ENCODE measurements around the gene CAMTA1.

DNA sequence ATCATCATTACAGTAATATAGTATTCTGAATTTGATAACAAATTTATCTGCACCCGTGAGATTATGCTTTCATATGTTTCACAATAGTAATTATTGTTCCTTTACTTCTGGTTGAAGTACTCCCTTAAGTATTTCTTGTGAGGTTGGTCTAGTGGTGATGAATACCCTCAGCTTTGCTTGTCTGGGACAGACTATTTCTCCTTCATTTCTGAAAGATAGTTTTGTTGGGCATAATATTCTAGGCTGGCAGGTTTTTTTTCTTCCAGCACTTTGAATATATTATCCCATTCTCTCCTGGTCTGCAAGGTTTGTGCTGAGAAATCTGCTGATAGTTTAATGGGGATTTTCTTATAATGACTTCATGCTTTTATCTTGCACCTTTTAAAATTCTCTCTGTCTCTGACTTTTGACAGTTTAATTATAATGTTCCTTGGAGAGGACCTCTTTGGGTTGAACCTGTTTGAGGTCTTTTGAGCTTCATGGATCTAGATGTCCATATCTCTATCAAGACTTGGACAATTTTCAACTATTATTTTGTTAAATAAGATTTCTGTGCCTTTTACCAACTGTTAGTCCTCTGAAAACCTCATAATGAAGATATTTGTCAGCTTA, 614.4 kb downstream of the CAMTA1 start:
- TF ChIP-seq, protein P1, sequence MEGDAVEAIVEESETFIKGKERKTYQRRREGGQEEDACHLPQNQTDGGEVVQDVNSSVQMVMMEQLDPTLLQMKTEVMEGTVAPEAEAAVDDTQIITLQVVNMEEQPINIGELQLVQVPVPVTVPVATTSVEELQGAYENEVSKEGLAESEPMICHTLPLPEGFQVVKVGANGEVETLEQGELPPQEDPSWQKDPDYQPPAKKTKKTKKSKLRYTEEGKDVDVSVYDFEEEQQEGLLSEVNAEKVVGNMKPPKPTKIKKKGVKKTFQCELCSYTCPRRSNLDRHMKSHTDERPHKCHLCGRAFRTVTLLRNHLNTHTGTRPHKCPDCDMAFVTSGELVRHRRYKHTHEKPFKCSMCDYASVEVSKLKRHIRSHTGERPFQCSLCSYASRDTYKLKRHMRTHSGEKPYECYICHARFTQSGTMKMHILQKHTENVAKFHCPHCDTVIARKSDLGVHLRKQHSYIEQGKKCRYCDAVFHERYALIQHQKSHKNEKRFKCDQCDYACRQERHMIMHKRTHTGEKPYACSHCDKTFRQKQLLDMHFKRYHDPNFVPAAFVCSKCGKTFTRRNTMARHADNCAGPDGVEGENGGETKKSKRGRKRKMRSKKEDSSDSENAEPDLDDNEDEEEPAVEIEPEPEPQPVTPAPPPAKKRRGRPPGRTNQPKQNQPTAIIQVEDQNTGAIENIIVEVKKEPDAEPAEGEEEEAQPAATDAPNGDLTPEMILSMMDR (IDR thresholded peaks at IDR 0.05) = no peak
- TF ChIP-seq POLR2AphosphoS5 (IDR thresholded peaks at IDR 0.05) = no peak
- TF ChIP-seq POLR2A (IDR thresholded peaks at IDR 0.05) = no peak
- no peak for TF ChIP-seq EP300 (IDR thresholded peaks at IDR 0.05)

Data from stomach (tissue), 4 donors.